ENCODE results near the gene DTNB.
A peak's percentile ranks its signal among the peaks of the same experiment; 100 is the strongest.
"Not testable (repeated sequence)": the region's sequence is repeated elsewhere in the genome, so short reads cannot be mapped to it uniquely, and the experiment has no call there.

DTNB gene

DNA sequence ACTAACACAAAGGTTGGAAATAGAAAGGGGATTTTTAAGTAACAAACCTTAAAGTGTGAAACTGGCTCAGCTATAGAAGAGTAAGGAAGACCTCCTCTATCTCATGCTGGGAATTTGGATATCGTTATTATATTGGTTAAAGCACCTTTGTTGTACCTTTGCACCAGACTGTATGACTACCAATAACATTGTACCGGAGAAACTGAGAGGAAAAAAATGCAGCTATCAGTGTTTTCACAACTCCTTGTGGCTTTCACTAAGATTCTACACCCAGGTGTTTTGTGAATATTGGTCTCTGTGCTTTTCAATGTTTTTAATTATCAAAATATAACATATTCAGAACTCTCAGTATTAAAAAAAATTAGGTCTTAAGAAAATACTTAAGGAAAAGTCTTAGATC, 48.7 kb downstream of the DTNB start:
- H3K4me1 Mint-ChIP-seq (ENCODE audit: low read depth), result no peaks in the 10 kb centered on the region
- peaks cover 53% of the 10 kb centered on the region for H3K36me3 Mint-ChIP-seq (ENCODE audit: low read depth)
- H3K27me3 Mint-ChIP-seq, result no peaks in the 10 kb centered on the region
- H3K27ac Mint-ChIP-seq, result no peak overlapping the region
- DNase-seq, result no peak
- no peak overlapping the region for H3K4me3 Mint-ChIP-seq
- H3K9me3 Mint-ChIP-seq, result no peaks in the 10 kb centered on the region

DNA sequence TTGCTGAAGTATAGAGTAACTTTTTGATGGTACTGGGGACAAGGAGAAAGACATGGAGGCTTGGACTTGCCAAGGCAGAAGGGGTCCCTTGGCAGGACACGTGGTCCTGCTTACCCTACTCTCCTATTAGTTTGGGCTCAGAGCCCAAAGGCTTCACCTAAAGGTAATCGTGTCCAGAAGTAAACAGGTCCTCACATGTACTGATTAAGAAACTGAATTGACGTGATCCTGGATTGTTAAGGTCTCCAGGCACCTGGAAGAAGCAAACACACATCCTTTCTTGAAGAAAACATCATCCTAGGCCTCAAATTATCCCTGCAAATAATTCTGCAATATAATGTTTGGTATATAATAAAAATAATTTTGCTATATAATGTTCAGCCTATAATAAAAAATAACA, 50.0 kb downstream of the DTNB start:
- peaks cover 50% of the 10 kb centered on the region for H3K36me3 Mint-ChIP-seq (ENCODE audit: low read depth)
- H3K4me1 Mint-ChIP-seq (ENCODE audit: low read depth), result no peaks in the 10 kb centered on the region
- H3K27ac Mint-ChIP-seq, result no peak overlapping the region
- H3K27me3 Mint-ChIP-seq, result no peaks in the 10 kb centered on the region
- DNase-seq, result no peak
- H3K9me3 Mint-ChIP-seq, result no peaks in the 10 kb centered on the region
- H3K4me3 Mint-ChIP-seq, result no peak overlapping the region

DNA sequence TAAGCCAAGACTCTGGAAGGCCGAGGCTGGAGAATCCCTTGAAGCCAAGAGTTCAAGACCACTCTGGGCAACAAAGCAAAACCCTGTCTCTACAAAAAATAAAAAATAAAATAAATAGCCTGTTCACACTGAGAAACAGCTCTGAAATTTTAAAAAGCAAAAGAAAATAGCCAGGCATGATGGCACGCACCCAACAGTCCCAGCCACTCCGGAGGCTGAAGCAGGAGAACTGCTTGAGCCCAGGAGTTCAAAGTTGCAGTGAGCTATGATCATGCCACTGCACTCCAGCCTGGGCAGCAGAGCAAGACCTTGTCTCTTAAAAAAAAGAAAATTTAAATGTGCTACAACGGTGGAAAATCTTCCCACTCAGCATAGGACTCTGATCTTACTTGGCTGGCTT, 52.7 kb downstream of the DTNB start:
- Mint-ChIP-seq H3K9me3 (no peaks in the 10 kb centered on the region), H3K27me3 (no peaks in the 10 kb centered on the region), H3K4me1 (ENCODE audit: low read depth) (no peaks in the 10 kb centered on the region), H3K27ac (no peak overlapping the region), H3K36me3 (ENCODE audit: low read depth) (peaks cover 28% of the 10 kb centered on the region), H3K4me3 (no peak overlapping the region)
- no peak for DNase-seq

- no peaks in the 10 kb centered on the region for H3K4me1 Mint-ChIP-seq (ENCODE audit: low read depth)
- no peak overlapping the region for H3K4me3 Mint-ChIP-seq
- no peaks in the 10 kb centered on the region for H3K9me3 Mint-ChIP-seq
- H3K36me3 Mint-ChIP-seq (ENCODE audit: low read depth), result peaks cover 23% of the 10 kb centered on the region
- no peak for DNase-seq
- no peak overlapping the region for H3K27ac Mint-ChIP-seq
- no peaks in the 10 kb centered on the region for H3K27me3 Mint-ChIP-seq
Observed at GRCh38 chr2:25620077-25620476, 53.3 kb downstream of the DTNB start.

- DNase-seq, result no peak
- Mint-ChIP-seq H3K4me3 (no peak overlapping the region), H3K4me1 (ENCODE audit: low read depth) (no peaks in the 10 kb centered on the region), H3K9me3 (no peaks in the 10 kb centered on the region), H3K36me3 (ENCODE audit: low read depth) (peaks cover 21% of the 10 kb centered on the region), H3K27me3 (no peaks in the 10 kb centered on the region), H3K27ac (no peak overlapping the region)
Observed at GRCh38 chr2:25619185-25619584, 54.2 kb downstream of the DTNB start.

DNA sequence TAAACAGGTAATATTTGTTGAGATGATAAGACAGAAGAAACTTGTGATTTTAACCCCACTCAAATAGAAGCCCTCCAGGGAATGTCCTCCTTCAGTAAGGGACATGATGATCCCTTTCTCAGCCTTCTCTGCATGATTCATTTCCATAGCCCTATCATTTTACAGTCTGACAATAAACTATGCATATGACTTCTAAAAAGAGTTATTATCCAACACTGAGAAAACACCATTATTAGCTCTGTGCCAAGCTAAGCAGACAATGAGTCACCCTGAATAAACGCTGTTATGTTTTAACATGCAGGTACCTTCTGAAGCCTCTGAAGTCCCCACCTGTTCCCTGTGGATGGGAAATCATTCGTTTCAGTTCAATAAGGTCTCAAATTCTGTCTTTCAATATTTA, 54.7 kb downstream of the DTNB start:
- H3K36me3 Mint-ChIP-seq (ENCODE audit: low read depth), result peaks cover 18% of the 10 kb centered on the region
- no peak for DNase-seq

GRCh38 chr2:25617948-25618646, 55.3 kb downstream of the DTNB start:
- no peak overlapping the region for H3K4me3 Mint-ChIP-seq
- DNase-seq, result no peak
- H3K27me3 Mint-ChIP-seq, result no peaks in the 10 kb centered on the region
- peaks cover 15% of the 10 kb centered on the region for H3K36me3 Mint-ChIP-seq (ENCODE audit: low read depth)
- H3K9me3 Mint-ChIP-seq, result no peaks in the 10 kb centered on the region
- H3K27ac Mint-ChIP-seq, result no peak overlapping the region
- no peaks in the 10 kb centered on the region for H3K4me1 Mint-ChIP-seq (ENCODE audit: low read depth)

More for the DNA sequence above, 54.7 kb downstream of the DTNB start:
- Mint-ChIP-seq H3K27me3 (no peaks in the 10 kb centered on the region), H3K4me1 (ENCODE audit: low read depth) (no peaks in the 10 kb centered on the region), H3K4me3 (no peak overlapping the region), H3K27ac (no peak overlapping the region), H3K9me3 (no peaks in the 10 kb centered on the region)

GRCh38 chr2:25615920-25616319, 57.5 kb downstream of the DTNB start:
- Mint-ChIP-seq H3K27ac (no peak overlapping the region), H3K4me3 (no peak overlapping the region), H3K36me3 (ENCODE audit: low read depth) (peaks cover 6% of the 10 kb centered on the region), H3K9me3 (no peaks in the 10 kb centered on the region), H3K4me1 (ENCODE audit: low read depth) (no peaks in the 10 kb centered on the region), H3K27me3 (no peaks in the 10 kb centered on the region)
- no peak for DNase-seq

- DNase-seq, result no peak
- no peak overlapping the region for H3K4me3 Mint-ChIP-seq
Observed at GRCh38 chr2:25615386-25615785, 58.0 kb downstream of the DTNB start.

DNA sequence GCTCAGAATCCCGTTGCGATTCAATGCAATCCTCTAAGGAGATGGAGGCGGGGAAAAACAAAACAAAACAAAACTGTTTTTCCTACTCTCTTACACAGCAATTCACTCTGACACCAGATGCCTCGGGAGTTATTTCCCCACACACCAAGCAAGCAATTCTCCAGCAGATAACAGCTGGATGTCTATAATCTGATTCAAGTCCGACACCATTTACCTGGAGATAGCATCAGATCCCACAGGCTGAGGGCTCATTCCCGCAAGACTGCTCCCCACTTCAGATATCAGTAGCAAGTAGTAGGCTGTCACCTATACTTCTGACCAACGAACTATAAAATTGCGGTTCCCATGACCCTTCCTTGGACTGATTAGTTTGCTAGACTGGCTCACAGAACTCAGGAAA, 58.7 kb downstream of the DTNB start:
- Mint-ChIP-seq H3K9me3 (no peaks in the 10 kb centered on the region), H3K27me3 (no peaks in the 10 kb centered on the region), H3K4me1 (ENCODE audit: low read depth) (no peaks in the 10 kb centered on the region), H3K27ac (no peak overlapping the region), H3K4me3 (no peak overlapping the region), H3K36me3 (ENCODE audit: low read depth) (no peaks in the 10 kb centered on the region)
- DNase-seq, result no peak

More at GRCh38 chr2:25615386-25615785, 58.0 kb downstream of the DTNB start:
- Mint-ChIP-seq H3K9me3 (no peaks in the 10 kb centered on the region), H3K27ac (no peak overlapping the region), H3K27me3 (no peaks in the 10 kb centered on the region), H3K36me3 (ENCODE audit: low read depth) (peaks cover 6% of the 10 kb centered on the region), H3K4me1 (ENCODE audit: low read depth) (no peaks in the 10 kb centered on the region)

- DNase-seq, result no peak
- Mint-ChIP-seq H3K27ac (no peak overlapping the region), H3K27me3 (no peaks in the 10 kb centered on the region), H3K9me3 (no peaks in the 10 kb centered on the region), H3K4me3 (no peak overlapping the region), H3K4me1 (ENCODE audit: low read depth) (peaks cover 2% of the 10 kb centered on the region), H3K36me3 (ENCODE audit: low read depth) (no peaks in the 10 kb centered on the region)
Observed at GRCh38 chr2:25608718-25609117, 64.7 kb downstream of the DTNB start.

DNA sequence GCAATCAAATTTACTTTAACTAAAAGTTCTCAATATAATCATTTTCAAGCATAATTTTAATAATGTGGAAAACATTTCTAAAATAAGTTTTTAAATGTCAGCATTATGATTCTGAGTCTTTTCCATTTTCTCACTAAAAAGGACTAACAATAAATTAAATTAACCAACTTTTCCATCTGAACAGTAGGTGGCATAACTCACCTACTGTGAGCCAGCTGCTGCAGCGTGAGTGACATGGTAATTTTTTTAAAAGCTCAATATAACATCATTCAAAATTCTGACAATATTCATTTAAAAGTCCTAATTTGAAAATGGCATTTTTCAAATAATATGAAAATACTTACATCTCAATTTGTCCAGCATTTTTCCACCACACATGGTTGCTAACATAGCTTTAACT, 66.5 kb downstream of the DTNB start:
- DNase-seq, result no peak
- Mint-ChIP-seq H3K4me1 (ENCODE audit: low read depth) (peaks cover 8% of the 10 kb centered on the region), H3K27me3 (no peaks in the 10 kb centered on the region), H3K4me3 (no peak overlapping the region), H3K9me3 (no peaks in the 10 kb centered on the region), H3K36me3 (ENCODE audit: low read depth) (no peaks in the 10 kb centered on the region), H3K27ac (no peak overlapping the region)

GRCh38 chr2:25602333-25602723, 71.0 kb downstream of the DTNB start:
- no peak for DNase-seq
- Mint-ChIP-seq H3K4me1 (ENCODE audit: low read depth) (peaks cover 21% of the 10 kb centered on the region), H3K27me3 (no peaks in the 10 kb centered on the region), H3K27ac (peak overlapping the region; percentile 27), H3K36me3 (ENCODE audit: low read depth) (peaks cover 10% of the 10 kb centered on the region), H3K9me3 (no peaks in the 10 kb centered on the region), H3K4me3 (no peak overlapping the region)

- H3K9me3 Mint-ChIP-seq, DNase-seq, H3K27me3 Mint-ChIP-seq, H3K4me3 Mint-ChIP-seq: not testable (repeated sequence)
- H3K36me3 Mint-ChIP-seq (ENCODE audit: low read depth), result peaks cover 11% of the 10 kb centered on the region
- H3K27ac Mint-ChIP-seq, result peak overlapping the region; percentile 27
- peaks cover 22% of the 10 kb centered on the region for H3K4me1 Mint-ChIP-seq (ENCODE audit: low read depth)
Observed at GRCh38 chr2:25601711-25602332, 71.6 kb downstream of the DTNB start.

GRCh38 chr2:25598911-25599310, 74.5 kb downstream of the DTNB start:
- H3K4me1 Mint-ChIP-seq (ENCODE audit: low read depth), result peaks cover 22% of the 10 kb centered on the region
- no peak overlapping the region for H3K4me3 Mint-ChIP-seq
- no peak overlapping the region for H3K27ac Mint-ChIP-seq
- H3K27me3 Mint-ChIP-seq, result no peaks in the 10 kb centered on the region
- H3K36me3 Mint-ChIP-seq (ENCODE audit: low read depth), result peaks cover 13% of the 10 kb centered on the region
- H3K9me3 Mint-ChIP-seq, result no peaks in the 10 kb centered on the region
- DNase-seq, result no peak
